Activated effector memory CD4-positive, alpha-beta T cell treated with anti-CD3 and anti-CD28 coated beads, Interleukin-2, amount 50 U/mL, for 16 hours (primary cell): Measurements from ENCODE around the gene BARHL1.

ENCODE experiments used
- DNase-seq: peaks from one replicate; pipeline ENCODE4 v3.0.0-alpha.2; 2020

BARHL1 gene

GRCh38 chr9:132588501-132589147 lies 6.2 kb downstream of the BARHL1 start:
- DNase-seq = no peak

- no peak for DNase-seq
These were observed 7.0 kb downstream of the BARHL1 start for GRCh38 chr9:132589148-132590036.

- no peak for DNase-seq
These were observed 7.6 kb downstream of the BARHL1 start for GRCh38 chr9:132590037-132590317.

GRCh38 chr9:132590318-132591182 lies 8.1 kb downstream of the BARHL1 start:
- DNase-seq = no peak

- no peak for DNase-seq
These were observed 8.8 kb downstream of the BARHL1 start for GRCh38 chr9:132591244-132591643.

- DNase-seq = no peak
These were observed 9.4 kb downstream of the BARHL1 start for GRCh38 chr9:132591751-132592314.

- no peak for DNase-seq
These were observed 10.0 kb downstream of the BARHL1 start for GRCh38 chr9:132592451-132592850.

GRCh38 chr9:132594412-132594811 lies 12.0 kb downstream of the BARHL1 start:
- no peak for DNase-seq

GRCh38 chr9:132595319-132595718 lies 12.9 kb downstream of the BARHL1 start:
- no peak for DNase-seq

- no peak for DNase-seq
These were observed 13.8 kb downstream of the BARHL1 start for GRCh38 chr9:132596200-132596599.

- DNase-seq = no peak
These were observed 14.8 kb downstream of the BARHL1 start for GRCh38 chr9:132597073-132597775.

- no peak for DNase-seq
These were observed 18.0 kb downstream of the BARHL1 start for GRCh38 chr9:132600326-132600984.

- DNase-seq = no peak
These were observed 19.8 kb downstream of the BARHL1 start for GRCh38 chr9:132602207-132602606.

- DNase-seq = no peak
These were observed 23.0 kb downstream of the BARHL1 start for GRCh38 chr9:132605387-132605786.

GRCh38 chr9:132606066-132606465 lies 23.7 kb downstream of the BARHL1 start:
- no peak for DNase-seq

GRCh38 chr9:132609184-132609583 lies 26.8 kb downstream of the BARHL1 start:
- no peak for DNase-seq

- DNase-seq = no peak
These were observed 27.4 kb downstream of the BARHL1 start for GRCh38 chr9:132609829-132610228.

GRCh38 chr9:132610661-132611060 lies 28.3 kb downstream of the BARHL1 start:
- no peak for DNase-seq

GRCh38 chr9:132614324-132614723 lies 31.9 kb downstream of the BARHL1 start:
- no peak for DNase-seq

- DNase-seq = no peak
These were observed 33.4 kb downstream of the BARHL1 start for GRCh38 chr9:132615774-132616173.

- DNase-seq = no peak
These were observed 34.3 kb downstream of the BARHL1 start for GRCh38 chr9:132616725-132617124.

GRCh38 chr9:132622159-132622558 lies 39.8 kb downstream of the BARHL1 start:
- no peak for DNase-seq
